Fibroblast of villous mesenchyme (primary cell): Measurements from ENCODE around the gene CHAF1A. TPM values are rescaled to one million over a fixed set of nuclear protein-coding genes. Genes with fewer than 3 reads are reported as not detected.
A peak's percentile ranks its signal among the peaks of the same experiment; 100 is the strongest.

Source experiments
- DNase-seq: peaks from one replicate; pipeline ENCODE4 v3.0.0-alpha.2; 2010; ENCODE audit warnings: low read depth
- H3K4me3 ChIP-seq: 2 replicates; pipeline ENCODE4 v1.5.1; 2011; ENCODE audit warnings: low read depth, mild to moderate bottlenecking, low read length
- total RNA-seq: library from RNA; depleted of rRNA; stranded (reverse); fragments of >200 nt; gene quantifications from 2 replicates; pipeline ENCODE4 v1.2.3, GENCODE V29; 2012
- TF ChIP-seq, protein P1 (sequence below): IDR thresholded peaks from 2 replicates; pipeline ENCODE4 v1.5.1; 2012; ENCODE audit warnings: low read depth, mild to moderate bottlenecking, low read length; ENCODE audit not compliant: insufficient read depth

Gene CHAF1A
- total RNA-seq, 1 donor: 9.9 TPM

DNA sequence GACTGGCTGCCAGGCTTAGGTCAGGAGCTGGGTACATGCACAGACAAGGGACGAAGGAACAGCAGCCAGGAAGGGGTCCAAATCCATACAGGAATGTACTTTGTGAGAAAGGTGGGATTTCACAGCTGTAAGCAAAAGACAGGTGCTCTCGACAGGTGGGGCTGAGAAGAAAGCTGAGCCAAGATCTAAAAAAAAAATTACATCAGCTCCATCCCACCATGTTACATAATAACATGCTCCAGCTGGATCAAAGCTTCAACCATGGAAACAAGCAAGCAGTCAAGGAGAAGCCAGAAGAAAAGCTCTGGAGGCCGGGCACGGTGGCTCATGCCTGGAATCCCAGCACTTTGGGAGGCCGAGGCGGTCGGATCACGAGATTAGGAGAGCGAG is 47.2 kb downstream of the CHAF1A start:
- TF ChIP-seq, protein P1, sequence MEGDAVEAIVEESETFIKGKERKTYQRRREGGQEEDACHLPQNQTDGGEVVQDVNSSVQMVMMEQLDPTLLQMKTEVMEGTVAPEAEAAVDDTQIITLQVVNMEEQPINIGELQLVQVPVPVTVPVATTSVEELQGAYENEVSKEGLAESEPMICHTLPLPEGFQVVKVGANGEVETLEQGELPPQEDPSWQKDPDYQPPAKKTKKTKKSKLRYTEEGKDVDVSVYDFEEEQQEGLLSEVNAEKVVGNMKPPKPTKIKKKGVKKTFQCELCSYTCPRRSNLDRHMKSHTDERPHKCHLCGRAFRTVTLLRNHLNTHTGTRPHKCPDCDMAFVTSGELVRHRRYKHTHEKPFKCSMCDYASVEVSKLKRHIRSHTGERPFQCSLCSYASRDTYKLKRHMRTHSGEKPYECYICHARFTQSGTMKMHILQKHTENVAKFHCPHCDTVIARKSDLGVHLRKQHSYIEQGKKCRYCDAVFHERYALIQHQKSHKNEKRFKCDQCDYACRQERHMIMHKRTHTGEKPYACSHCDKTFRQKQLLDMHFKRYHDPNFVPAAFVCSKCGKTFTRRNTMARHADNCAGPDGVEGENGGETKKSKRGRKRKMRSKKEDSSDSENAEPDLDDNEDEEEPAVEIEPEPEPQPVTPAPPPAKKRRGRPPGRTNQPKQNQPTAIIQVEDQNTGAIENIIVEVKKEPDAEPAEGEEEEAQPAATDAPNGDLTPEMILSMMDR: no peak
- DNase-seq: no peak
- H3K4me3 ChIP-seq: no peak overlapping the region

DNA sequence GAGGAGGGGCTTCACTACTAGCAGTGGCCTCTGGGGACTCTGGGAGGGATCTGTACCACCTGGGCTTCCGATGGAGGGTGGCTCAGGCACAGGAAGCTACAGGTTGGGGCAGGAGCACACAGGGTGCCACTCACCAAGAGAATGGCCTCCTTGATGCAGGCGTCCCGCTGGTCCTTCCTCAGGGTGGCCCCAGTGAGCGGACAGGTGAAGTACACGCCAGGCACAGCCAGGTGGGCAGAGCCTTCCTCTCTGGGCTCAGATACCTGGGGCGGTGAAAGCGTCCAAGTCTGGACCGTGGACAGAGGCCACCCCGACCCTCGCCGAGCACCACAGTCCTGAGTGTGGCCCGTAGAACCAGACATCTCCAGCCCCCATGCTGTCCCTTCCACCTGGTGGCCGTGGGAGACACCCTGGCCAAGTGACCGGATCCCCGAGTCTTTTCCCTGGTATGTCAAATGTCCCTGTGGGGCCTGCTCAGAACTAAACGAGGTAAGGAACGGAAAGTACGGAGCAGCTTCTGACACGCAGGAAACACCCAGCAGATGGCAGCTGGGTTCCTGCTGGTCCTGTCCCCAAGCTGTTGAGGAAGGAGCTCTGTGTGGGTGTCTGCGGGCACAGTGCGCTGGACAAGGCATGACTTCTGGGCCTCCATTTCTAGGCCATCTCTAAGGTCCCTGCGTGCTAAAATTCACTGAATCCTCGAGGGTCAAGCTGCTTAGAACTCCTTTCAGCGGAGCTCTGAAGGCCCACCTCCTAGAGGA is 50.0 kb downstream of the CHAF1A start:
- TF ChIP-seq, protein P1: no peak
- no peak for DNase-seq
- no peak overlapping the region for H3K4me3 ChIP-seq

- TF ChIP-seq, protein P1: no peak
- no peak for DNase-seq
- no peak overlapping the region for H3K4me3 ChIP-seq
Observed at GRCh38 chr19:4453232-4454179, 51.1 kb downstream of the CHAF1A start.

GRCh38 chr19:4454747-4455718 is 52.6 kb downstream of the CHAF1A start:
- H3K4me3 ChIP-seq: peak overlapping the region; percentile 72

GRCh38 chr19:4455719-4456475 is 53.5 kb downstream of the CHAF1A start:
- TF ChIP-seq, protein P1: peak; percentile 7
- peak; percentile 85 for DNase-seq
- peak overlapping the region; percentile 72 for H3K4me3 ChIP-seq

More at GRCh38 chr19:4454747-4455718, 52.6 kb downstream of the CHAF1A start:
- DNase-seq: peak; percentile 89
- TF ChIP-seq, protein P1: no peak
